ENCODE measurements around the gene LAMC2.

The LAMC2 gene

GRCh38 chr1:183214021-183214970, 28.2 kb downstream of the LAMC2 start:
- DNase-seq (ENCODE audit: low read depth, low spot score): no peak

DNA sequence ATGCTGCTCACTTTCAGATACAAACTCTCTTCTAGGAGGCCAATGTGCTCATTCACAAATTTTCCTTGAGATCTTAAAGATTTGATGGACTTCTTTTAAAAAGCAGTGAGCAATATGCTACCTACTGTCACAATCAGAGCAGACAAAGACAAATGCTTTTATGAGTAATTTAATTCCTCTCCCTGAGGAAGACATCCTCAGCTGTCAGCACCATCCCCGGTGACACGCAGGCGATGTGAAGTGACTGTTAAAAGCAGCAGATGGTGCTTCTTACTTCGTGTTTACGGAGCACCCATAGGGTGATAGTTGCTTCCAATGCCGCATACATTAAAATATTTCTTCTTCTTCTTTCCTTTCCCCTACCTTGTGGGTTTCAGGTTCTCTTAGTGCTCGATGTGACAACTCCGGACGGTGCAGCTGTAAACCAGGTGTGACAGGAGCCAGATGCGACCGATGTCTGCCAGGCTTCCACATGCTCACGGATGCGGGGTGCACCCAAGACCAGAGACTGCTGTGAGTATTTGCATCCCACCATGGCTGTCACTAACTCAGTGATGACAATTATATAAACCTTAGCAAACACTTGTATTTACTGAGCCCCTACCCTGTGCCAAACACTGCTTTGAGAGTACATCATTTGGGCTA, 29.1 kb downstream of the LAMC2 start:
- DNase-seq (ENCODE audit: low read depth, low spot score): no peak

- no peak for DNase-seq (ENCODE audit: low read depth, low spot score)
Observed at GRCh38 chr1:183215936-183216335, 29.9 kb downstream of the LAMC2 start.

DNA sequence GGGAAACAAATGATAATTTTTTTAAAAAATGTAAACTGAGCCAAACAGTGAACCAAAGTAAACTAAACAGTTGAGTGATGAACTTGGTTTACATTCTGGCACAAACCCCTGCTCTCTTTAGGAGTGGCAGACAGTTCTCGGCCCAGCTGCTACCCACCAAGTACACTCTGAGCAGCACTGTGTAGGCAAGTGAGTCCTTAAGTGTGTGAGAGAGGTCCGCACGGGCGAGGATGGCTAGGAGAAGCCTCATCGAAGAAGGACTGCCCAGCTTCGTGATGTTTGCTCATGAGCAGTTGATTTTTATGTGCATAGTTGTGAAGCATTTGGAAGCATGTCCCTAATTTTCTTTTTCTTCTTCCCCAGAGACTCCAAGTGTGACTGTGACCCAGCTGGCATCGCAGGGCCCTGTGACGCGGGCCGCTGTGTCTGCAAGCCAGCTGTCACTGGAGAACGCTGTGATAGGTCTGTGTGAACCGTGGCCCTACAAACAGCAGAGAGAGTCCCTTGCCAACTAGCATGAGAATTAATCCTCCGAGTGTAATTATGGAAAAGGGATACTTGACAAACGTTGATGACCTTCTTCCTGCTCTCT, 32.1 kb downstream of the LAMC2 start:
- DNase-seq (ENCODE audit: low read depth, low spot score): no peak

DNA sequence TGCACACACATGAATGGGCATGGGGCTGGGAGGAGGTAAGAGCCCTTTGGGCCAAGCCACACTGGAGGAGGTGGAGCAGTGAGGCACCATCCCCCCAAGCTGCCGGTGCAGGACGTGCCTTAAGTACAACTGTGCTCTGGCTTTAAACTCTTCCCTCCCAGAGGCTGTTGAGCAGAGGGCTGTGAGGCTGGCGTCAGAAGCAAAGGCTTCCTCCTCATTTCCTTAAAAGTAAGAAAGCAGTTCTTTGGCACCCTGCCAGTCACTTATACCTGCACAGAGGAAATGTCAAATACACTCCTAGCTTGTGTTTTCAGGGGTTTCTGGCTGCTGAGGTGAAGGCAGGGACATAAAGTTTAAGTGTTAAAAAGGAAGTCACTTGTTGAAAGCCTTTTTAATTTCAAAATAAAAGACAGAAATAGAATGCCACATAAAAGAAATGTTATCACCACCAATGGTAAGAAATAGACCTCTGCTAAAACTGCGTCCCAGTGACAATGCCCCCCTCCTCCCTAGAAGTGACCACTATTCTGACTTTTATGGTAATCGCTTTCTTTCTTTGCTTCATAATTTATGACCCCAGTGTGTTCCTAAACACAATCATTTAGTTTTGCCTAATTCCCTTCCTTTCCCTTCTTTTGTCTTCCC, 33.0 kb downstream of the LAMC2 start:
- peak; percentile 38 for DNase-seq (ENCODE audit: low read depth, low spot score)

DNA sequence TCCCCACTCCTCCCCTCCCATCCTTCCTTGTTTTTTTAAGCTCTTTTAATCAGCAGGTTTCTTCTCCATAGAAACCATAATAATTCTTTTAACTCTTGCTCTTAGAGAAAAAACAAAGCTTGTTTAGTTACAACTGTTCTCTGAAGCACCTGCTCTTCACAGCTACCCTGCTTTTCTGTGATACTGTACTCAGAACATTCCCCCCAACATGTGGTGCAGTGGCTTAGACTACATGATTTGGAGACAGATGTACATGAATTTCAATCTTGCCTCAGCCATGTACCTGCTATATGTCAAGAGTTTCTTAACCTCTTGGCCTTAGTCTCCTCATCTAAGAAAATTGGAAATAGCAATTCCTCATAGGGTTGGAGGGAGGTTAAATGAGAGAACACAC, 33.5 kb downstream of the LAMC2 start:
- DNase-seq (ENCODE audit: low read depth, low spot score): no peak

- no peak for DNase-seq (ENCODE audit: low read depth, low spot score)
Observed at GRCh38 chr1:183222909-183223308, 36.8 kb downstream of the LAMC2 start.

DNA sequence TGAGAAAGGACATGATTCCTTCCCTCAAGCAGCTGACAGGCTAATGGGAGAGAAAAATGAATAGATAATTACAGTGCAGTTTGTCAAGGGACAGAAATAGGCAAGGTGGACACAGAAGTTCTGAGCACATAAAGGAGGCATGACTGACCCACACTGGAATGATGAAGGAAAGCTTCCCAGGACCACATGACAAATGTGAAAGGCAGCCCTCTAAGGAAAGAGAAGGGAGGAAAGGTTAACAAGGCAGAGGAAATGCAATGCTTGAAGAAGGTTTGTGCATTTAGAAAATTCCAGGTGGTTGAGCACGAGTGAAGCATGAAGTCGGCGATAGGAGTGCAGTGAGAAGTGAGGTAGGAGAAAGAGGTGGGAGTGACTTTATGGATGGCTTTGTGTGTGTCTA, 37.4 kb downstream of the LAMC2 start:
- no peak for DNase-seq (ENCODE audit: low read depth, low spot score)

DNA sequence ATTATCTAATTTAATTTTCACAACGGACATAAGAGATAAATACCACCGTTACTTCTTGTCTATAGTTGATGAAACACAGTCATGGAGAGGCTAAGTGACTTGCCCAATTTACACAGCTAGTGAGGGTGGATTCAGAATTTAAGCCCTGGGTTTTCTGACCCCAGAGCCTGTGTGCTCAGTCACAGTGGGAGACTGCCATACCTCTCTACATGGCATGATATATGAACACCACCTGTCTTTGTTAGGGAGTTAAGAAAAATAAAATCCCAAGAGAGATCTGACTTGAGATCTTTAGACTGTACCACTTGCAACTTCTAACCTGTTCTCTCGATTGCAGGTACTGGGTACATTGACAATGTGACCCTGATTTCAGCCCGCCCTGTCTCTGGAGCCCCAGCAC, 40.3 kb downstream of the LAMC2 start:
- DNase-seq (ENCODE audit: low read depth, low spot score): no peak

- DNase-seq (ENCODE audit: low read depth, low spot score): no peak
Observed at GRCh38 chr1:183226963-183227362, 40.9 kb downstream of the LAMC2 start.

DNA sequence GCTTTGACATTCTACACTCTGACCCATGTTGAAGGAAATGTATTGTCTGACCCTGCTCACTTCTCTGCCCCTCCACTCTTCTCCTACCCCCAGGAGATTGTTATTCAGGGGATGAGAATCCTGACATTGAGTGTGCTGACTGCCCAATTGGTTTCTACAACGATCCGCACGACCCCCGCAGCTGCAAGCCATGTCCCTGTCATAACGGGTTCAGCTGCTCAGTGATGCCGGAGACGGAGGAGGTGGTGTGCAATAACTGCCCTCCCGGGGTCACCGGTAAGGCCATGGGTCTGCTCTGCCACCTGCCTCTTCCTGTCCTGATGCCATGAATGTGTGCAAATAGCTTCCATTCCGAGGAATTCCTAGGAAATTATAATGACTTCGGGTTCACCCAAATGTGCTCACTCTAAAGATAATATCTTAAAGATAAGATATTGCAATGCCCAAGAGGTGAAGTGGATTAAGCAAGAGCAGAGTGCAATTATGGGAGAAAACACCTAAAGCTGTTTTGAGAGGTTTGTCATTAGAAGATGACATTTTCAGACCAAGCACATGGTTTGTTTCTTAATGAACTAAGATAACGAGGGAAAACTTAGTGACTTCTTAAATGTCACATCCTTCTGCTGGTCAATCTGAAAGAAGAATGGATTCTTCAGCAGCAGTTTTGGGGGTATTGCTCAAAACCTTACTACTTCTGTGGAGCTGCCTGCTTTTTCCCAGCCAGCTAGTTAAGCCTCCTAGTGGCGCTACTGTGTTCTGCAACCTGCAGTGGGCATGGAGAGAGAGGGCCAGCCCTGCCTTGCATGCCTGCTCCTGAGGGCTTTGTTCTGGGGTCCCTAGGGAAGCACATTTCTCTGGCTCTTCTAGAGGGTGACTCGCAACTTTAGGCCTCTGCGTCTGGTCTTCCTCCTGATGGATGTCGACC, 41.6 kb downstream of the LAMC2 start:
- DNase-seq (ENCODE audit: low read depth, low spot score): peak; percentile 82

DNA sequence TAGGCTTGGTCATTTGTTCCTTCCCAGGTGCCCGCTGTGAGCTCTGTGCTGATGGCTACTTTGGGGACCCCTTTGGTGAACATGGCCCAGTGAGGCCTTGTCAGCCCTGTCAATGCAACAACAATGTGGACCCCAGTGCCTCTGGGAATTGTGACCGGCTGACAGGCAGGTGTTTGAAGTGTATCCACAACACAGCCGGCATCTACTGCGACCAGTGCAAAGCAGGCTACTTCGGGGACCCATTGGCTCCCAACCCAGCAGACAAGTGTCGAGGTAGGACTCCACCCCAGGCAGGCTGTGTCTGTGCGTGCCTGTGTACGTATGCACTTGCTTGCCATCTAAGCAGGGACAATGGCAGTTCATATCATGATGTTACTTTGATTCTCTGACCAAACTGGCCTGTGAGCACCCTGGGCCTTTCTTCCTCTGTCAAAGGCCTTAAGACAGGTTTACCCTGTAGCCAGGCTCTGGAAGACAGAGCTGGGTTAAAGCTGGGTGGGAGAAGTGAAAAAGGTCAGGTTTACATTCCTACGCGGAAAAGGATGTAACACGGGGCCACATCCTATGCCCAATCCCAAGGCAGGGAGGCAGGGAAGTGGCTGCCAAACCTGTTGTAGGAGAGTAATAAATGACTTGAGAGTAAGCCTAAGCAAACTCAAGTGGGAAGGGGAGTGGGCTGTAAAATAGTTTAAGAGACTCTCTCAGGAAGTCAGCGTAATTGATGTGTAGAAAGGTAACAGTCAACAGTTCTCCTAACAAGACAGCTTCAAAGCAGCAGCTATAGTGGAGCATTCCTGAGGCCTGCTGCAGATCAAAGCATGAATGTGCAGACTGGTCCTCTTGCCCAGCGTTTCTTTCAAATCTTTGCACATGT, 42.5 kb downstream of the LAMC2 start:
- peak; percentile 66 for DNase-seq (ENCODE audit: low read depth, low spot score)

DNA sequence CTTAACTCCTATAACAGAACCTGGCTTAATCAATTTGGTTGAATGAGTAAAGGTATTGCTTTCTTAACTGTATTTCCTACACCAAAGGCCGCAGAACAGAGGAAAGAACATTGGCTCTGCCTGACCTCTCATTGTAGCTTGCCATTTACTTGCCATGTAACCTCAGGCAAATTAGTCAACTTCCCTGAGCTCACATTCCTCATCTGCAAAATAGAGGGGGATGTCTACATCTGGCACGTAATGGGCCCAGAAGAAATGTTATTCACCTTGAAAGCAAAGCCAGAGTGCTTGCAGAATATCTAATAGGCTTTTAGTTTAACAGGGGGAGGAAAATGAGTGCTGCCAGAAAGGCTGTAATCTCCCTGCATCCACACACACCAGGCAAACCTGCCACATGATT, 44.3 kb downstream of the LAMC2 start:
- no peak for DNase-seq (ENCODE audit: low read depth, low spot score)

- DNase-seq (ENCODE audit: low read depth, low spot score): no peak
Observed at GRCh38 chr1:183231545-183231944, 45.5 kb downstream of the LAMC2 start.

DNA sequence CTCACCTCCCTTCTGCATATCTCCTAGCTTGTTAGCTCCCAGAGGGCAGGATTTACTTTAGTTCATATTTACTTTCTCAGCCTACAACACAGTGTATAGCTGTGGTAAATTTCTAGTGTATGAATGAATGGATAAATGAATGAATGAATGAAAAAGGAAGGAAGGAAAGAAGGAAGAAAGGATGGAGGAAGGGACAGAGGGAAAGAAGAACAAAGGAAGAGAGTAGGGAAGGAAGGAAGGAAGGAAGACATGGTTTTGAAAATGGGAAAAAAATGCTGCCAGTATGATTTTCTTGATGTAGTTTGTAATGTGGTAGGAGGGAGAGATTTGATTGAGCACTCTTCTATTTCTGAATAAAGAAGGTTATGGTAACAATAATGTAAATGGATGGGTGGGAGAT, 47.0 kb downstream of the LAMC2 start:
- no peak for DNase-seq (ENCODE audit: low read depth, low spot score)

DNA sequence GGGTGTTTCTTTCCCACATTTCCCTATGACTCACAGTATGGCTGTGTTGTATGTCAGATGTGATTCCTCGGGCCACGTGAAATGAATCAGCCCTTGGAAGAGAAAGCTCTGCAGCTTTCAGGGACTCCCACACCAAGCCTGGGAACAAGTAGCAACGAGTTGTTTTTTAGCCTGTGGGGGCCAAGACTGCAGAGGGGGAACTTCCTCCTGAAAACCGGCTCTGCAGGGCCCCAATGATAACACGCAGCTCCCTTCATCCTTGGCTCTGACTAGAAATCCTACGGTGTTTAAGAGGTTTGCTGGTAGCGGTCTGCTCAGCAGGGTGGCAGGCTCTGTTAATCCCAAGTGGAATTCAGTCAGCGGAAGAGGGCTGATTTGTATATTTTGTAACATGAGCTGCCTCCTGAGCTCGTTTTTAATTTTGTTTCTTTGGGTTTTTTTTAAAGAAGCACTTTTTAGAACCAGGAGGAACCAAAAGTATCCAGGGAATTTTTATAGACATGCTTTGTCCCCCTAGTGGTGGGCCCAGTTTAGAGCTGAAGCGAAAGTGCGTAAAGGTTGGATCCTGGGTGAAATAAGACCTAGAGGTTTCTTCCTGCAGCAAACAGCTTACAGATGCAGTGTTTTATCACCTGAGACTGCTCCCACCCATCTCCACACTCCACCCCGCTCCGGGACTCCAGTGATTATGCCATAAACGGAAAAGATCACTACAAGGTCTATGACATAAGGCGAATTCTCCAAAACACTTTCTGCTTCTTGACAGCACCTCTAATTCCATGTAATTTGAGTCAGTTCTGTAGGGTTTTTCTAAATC, 48.8 kb downstream of the LAMC2 start:
- DNase-seq (ENCODE audit: low read depth, low spot score): peak; percentile 88

DNA sequence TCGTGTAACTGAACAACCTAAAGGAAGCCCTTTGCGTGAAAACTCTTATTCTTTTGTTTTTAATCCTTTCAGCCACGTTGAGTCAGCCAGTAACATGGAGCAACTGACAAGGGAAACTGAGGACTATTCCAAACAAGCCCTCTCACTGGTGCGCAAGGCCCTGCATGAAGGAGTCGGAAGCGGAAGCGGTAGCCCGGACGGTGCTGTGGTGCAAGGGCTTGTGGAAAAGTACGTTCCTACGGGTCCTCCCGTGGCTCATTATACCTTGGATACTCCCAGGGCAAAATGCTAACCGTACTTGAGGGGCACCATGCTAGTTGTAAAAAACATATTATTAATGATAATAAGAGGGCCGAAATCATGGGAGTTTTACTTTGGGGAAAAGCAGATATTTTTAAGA, 49.4 kb downstream of the LAMC2 start:
- no peak for DNase-seq (ENCODE audit: low read depth, low spot score)

DNA sequence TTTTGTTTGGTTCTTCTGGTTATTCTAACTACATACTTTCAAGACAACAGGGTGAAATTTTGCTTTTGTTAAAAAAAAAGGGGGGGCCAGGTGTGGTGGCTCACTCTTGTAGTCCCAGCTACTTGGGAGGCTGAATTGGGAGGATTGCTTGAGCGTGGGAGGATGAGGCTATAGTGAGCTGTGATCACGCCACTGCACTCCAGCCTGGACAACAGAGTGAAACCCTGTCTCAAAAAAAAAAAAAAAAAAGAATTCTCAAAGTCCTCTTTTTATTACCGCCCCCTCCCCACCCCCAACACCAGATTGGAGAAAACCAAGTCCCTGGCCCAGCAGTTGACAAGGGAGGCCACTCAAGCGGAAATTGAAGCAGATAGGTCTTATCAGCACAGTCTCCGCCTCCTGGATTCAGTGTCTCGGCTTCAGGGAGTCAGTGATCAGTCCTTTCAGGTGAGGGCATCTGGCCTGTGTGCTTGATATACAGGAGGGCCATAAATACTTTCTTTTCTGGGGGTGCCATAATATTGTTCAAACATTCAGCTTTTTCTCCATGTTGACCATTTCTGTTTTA, 50.2 kb downstream of the LAMC2 start:
- DNase-seq (ENCODE audit: low read depth, low spot score): peak; percentile 50

DNA sequence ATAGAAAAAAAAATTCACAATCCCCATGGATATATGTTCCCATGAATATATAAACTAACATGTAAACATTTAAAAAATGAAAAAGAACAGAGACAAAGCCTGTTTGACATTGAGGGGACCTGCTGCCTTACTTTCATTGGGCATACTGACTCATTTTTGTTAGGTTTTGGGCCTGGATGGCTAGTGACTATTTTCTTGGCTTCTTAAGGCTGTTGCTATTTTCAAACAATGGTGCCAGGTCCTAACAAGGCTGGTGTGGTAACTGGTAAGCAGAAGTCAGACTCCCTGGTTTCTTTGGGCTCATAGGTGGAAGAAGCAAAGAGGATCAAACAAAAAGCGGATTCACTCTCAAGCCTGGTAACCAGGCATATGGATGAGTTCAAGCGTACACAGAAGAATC, 51.0 kb downstream of the LAMC2 start:
- no peak for DNase-seq (ENCODE audit: low read depth, low spot score)
